Stimulated activated effector memory CD8-positive, alpha-beta T cell treated with anti-CD3 and anti-CD28 coated beads, Interleukin-12 subunit alpha, Interleukin-12 subunit beta, amount 100 ng/mL, for 72 hours (primary cell): ENCODE data around the gene TPST2.

Experiments used
- ATAC-seq: fragments of 150-1000 bp; cut with Tn5 transposase; 2 replicates; pipeline ENCODE4 v1.10.0; 2021
- DNase-seq, 2 donors: peaks; one replicate each; pipeline ENCODE4 v3.0.0; 2021 to 2022; ENCODE audit warnings: low spot score in 2 of 2
- H3K27ac Mint-ChIP-seq: one replicate; pipeline ENCODE4 v1.8.0; 2022; ENCODE audit warnings: mild to moderate bottlenecking, mixed read lengths
- H3K36me3 Mint-ChIP-seq: one replicate; pipeline ENCODE4 v1.8.0; 2022; ENCODE audit warnings: mild to moderate bottlenecking, mixed read lengths
- H3K4me1 Mint-ChIP-seq: one replicate; pipeline ENCODE4 v1.8.0; 2022; ENCODE audit warnings: mixed read lengths
- H3K4me3 Mint-ChIP-seq: one replicate; pipeline ENCODE4 v1.8.0; 2022; ENCODE audit warnings: mild to moderate bottlenecking, mixed read lengths
- H3K9me3 Mint-ChIP-seq: one replicate; pipeline ENCODE4 v1.8.0; 2022; ENCODE audit warnings: mixed read lengths

The TPST2 gene

GRCh38 chr22:26527167-26527566 lies 62.8 kb downstream of the TPST2 start:
- H3K4me3 Mint-ChIP-seq: no peak overlapping the region
- peaks cover 94% of the 10 kb centered on the region for H3K36me3 Mint-ChIP-seq
- no peak for DNase-seq
- H3K4me1 Mint-ChIP-seq: no peaks in the 10 kb centered on the region
- ATAC-seq: no peak
- H3K27ac Mint-ChIP-seq: peak overlapping the region; percentile 54
- no peaks in the 10 kb centered on the region for H3K9me3 Mint-ChIP-seq

- Mint-ChIP-seq H3K4me3 (no peak overlapping the region), H3K36me3 (peaks cover 84% of the 10 kb centered on the region), H3K4me1 (no peaks in the 10 kb centered on the region), H3K27ac (peak overlapping the region; percentile 54), H3K9me3 (no peaks in the 10 kb centered on the region)
- no peak for ATAC-seq
- no peak for DNase-seq
Observed at GRCh38 chr22:26525946-26526564, 63.9 kb downstream of the TPST2 start.

GRCh38 chr22:26524870-26525269 lies 65.1 kb downstream of the TPST2 start:
- no peak for ATAC-seq
- no peaks in the 10 kb centered on the region for H3K4me1 Mint-ChIP-seq
- no peak overlapping the region for H3K27ac Mint-ChIP-seq
- H3K4me3 Mint-ChIP-seq: no peak overlapping the region
- no peak for DNase-seq
- no peaks in the 10 kb centered on the region for H3K9me3 Mint-ChIP-seq
- peaks cover 72% of the 10 kb centered on the region for H3K36me3 Mint-ChIP-seq

GRCh38 chr22:26522592-26522991 lies 67.3 kb downstream of the TPST2 start:
- ATAC-seq (no peak), DNase-seq (no peak)
- Mint-ChIP-seq H3K36me3 (peaks cover 50% of the 10 kb centered on the region), H3K9me3 (no peaks in the 10 kb centered on the region), H3K4me3 (no peak overlapping the region), H3K27ac (no peak overlapping the region), H3K4me1 (no peaks in the 10 kb centered on the region)

- Mint-ChIP-seq H3K27ac (peak overlapping the region; percentile 14), H3K36me3 (peaks cover 44% of the 10 kb centered on the region), H3K4me3 (no peak overlapping the region), H3K4me1 (no peaks in the 10 kb centered on the region), H3K9me3 (no peaks in the 10 kb centered on the region)
- ATAC-seq: no peak
- DNase-seq: no peak
Observed at GRCh38 chr22:26522012-26522411, 67.9 kb downstream of the TPST2 start.

GRCh38 chr22:26517429-26517828 lies 72.5 kb downstream of the TPST2 start:
- Mint-ChIP-seq H3K4me3 (no peak overlapping the region), H3K27ac (no peak overlapping the region), H3K36me3 (peaks cover 5% of the 10 kb centered on the region), H3K4me1 (peaks cover 18% of the 10 kb centered on the region), H3K9me3 (no peaks in the 10 kb centered on the region)
- ATAC-seq: no peak
- no peak for DNase-seq

GRCh38 chr22:26516503-26516902 lies 73.4 kb downstream of the TPST2 start:
- Mint-ChIP-seq H3K27ac (no peak overlapping the region), H3K9me3 (no peaks in the 10 kb centered on the region), H3K4me1 (peaks cover 24% of the 10 kb centered on the region), H3K4me3 (no peak overlapping the region), H3K36me3 (peaks cover 6% of the 10 kb centered on the region)
- DNase-seq (no peak), ATAC-seq (peak; percentile 56)

- DNase-seq (no peak), ATAC-seq (no peak)
- peaks cover 10% of the 10 kb centered on the region for H3K36me3 Mint-ChIP-seq
- no peak overlapping the region for H3K27ac Mint-ChIP-seq
- H3K4me3 Mint-ChIP-seq: no peak overlapping the region
- H3K4me1 Mint-ChIP-seq: peaks cover 29% of the 10 kb centered on the region
- H3K9me3 Mint-ChIP-seq: no peaks in the 10 kb centered on the region
Observed at GRCh38 chr22:26515931-26516330, 74.0 kb downstream of the TPST2 start.

GRCh38 chr22:26514419-26515161 lies 75.3 kb downstream of the TPST2 start:
- Mint-ChIP-seq H3K4me3 (no peak overlapping the region), H3K4me1 (peaks cover 32% of the 10 kb centered on the region)
- ATAC-seq: no peak

GRCh38 chr22:26513838-26514237 lies 76.1 kb downstream of the TPST2 start:
- DNase-seq (no peak), ATAC-seq (no peak)
- Mint-ChIP-seq H3K4me1 (peaks cover 39% of the 10 kb centered on the region), H3K27ac (peak overlapping the region; percentile 10), H3K4me3 (peak overlapping the region; percentile 99), H3K9me3 (no peaks in the 10 kb centered on the region), H3K36me3 (peaks cover 31% of the 10 kb centered on the region)

More at GRCh38 chr22:26514419-26515161, 75.3 kb downstream of the TPST2 start:
- H3K36me3 Mint-ChIP-seq: peaks cover 23% of the 10 kb centered on the region
- DNase-seq: no peak
- no peaks in the 10 kb centered on the region for H3K9me3 Mint-ChIP-seq
- H3K27ac Mint-ChIP-seq: no peak overlapping the region

GRCh38 chr22:26512149-26512793 lies 77.7 kb downstream of the TPST2 start, which contains the start of gene TFIP11:
TSS of gene TFIP11 (minus strand) at chr22:26512473. CDS start at chr22:26510272, 2,201 bp downstream.
- Mint-ChIP-seq H3K4me3 (peak within 1 kb of the TSS; percentile 99), H3K9me3 (no peaks in the 10 kb centered on the region), H3K27ac (peak within 1 kb of the TSS; percentile 98), H3K4me1 (peaks cover 39% of the 10 kb centered on the region), H3K36me3 (peaks cover 46% of the 10 kb centered on the region)
- DNase-seq (peak; percentile 83 to 95), ATAC-seq (peak; percentile 99)

GRCh38 chr22:26508148-26508547 lies 81.8 kb downstream of the TPST2 start:
- peaks cover 88% of the 10 kb centered on the region for H3K36me3 Mint-ChIP-seq
- ATAC-seq (no peak), DNase-seq (no peak)
- no peak overlapping the region for H3K4me3 Mint-ChIP-seq
- H3K27ac Mint-ChIP-seq: no peak overlapping the region
- H3K4me1 Mint-ChIP-seq: peaks cover 43% of the 10 kb centered on the region
- H3K9me3 Mint-ChIP-seq: no peaks in the 10 kb centered on the region

GRCh38 chr22:26503758-26504157 lies 86.2 kb downstream of the TPST2 start:
- DNase-seq: no peak
- Mint-ChIP-seq H3K36me3 (peaks cover 100% of the 10 kb centered on the region), H3K27ac (peak overlapping the region; percentile 95), H3K9me3 (no peaks in the 10 kb centered on the region), H3K4me1 (peaks cover 28% of the 10 kb centered on the region), H3K4me3 (peak overlapping the region; percentile 44)
- no peak for ATAC-seq

GRCh38 chr22:26502688-26503561 lies 87.0 kb downstream of the TPST2 start:
- Mint-ChIP-seq H3K36me3 (peaks cover 100% of the 10 kb centered on the region), H3K4me3 (peak overlapping the region; percentile 44), H3K9me3 (no peaks in the 10 kb centered on the region), H3K27ac (peak overlapping the region; percentile 95), H3K4me1 (peaks cover 28% of the 10 kb centered on the region)
- ATAC-seq: peak; percentile 91
- DNase-seq: peak; percentile 21 to 77

GRCh38 chr22:26501996-26502395 lies 87.9 kb downstream of the TPST2 start:
- ATAC-seq: no peak
- DNase-seq: no peak
- H3K9me3 Mint-ChIP-seq: no peaks in the 10 kb centered on the region
- peaks cover 28% of the 10 kb centered on the region for H3K4me1 Mint-ChIP-seq
- H3K36me3 Mint-ChIP-seq: peaks cover 100% of the 10 kb centered on the region
- H3K27ac Mint-ChIP-seq: peak overlapping the region; percentile 95
- H3K4me3 Mint-ChIP-seq: no peak overlapping the region
